Bronchial epithelial cell (primary cell): ENCODE results near the gene RGS6. TPM values are rescaled to one million over a fixed set of nuclear protein-coding genes. Genes with fewer than 3 reads are reported as not detected.

Source experiments
- DNase-seq: peaks from one replicate; pipeline ENCODE4 v3.0.0-alpha.2; 2010; ENCODE audit warnings: low read depth
- FAIRE-seq: peaks from 2 replicates; lab custom pipeline; 2011; peaks lifted over from hg19 to GRCh38; lab: Jason Lieb, UNC
- H3K27me3 ChIP-seq: 2 replicates; pipeline ENCODE4 v1.5.1; 2011; ENCODE audit warnings: low read length; ENCODE audit not compliant: control insufficient read depth, insufficient read depth
- H3K36me3 ChIP-seq: 2 replicates; pipeline ENCODE4 v1.5.1; 2011; ENCODE audit warnings: low read length; ENCODE audit not compliant: control insufficient read depth, insufficient read depth
- H3K4me3 ChIP-seq: 2 replicates; pipeline ENCODE4 v1.5.1; 2011; ENCODE audit warnings: mild to moderate bottlenecking, low read depth, low read length, control low read depth
- total RNA-seq: library from RNA; depleted of rRNA; stranded (reverse); fragments of >200 nt; gene quantifications from 2 replicates; pipeline ENCODE4 v1.2.1, GENCODE V29; 2014
- TF ChIP-seq, protein P1 (sequence below): IDR thresholded peaks from 2 replicates; pipeline ENCODE4 v1.5.1; 2011; ENCODE audit warnings: mild to moderate bottlenecking, moderate library complexity, low read length, control low read depth, inconsistent platforms; ENCODE audit not compliant: insufficient read depth, severe bottlenecking

Gene RGS6
- total RNA-seq, 1 donor from 2014 or later, result not detected

DNA sequence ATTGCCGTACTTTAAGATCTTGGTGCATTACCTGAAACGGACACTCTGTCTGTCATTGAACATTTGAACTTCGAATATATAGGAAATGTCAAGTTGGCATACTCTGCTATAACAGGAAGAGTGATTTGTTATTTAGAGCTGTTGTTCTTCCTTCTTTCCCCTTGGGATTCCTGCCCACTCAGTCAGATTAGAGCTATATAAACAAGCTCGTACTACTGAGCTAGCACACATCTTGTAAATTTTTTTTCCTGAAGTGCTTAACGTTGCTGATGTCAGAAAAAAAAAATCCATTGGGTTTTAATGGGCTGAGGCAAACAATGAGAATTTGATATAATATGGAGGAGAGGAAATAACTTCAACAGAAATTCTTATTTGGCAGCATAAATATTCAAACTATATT is 26.8 kb downstream of the RGS6 start:
- TF ChIP-seq, protein P1, sequence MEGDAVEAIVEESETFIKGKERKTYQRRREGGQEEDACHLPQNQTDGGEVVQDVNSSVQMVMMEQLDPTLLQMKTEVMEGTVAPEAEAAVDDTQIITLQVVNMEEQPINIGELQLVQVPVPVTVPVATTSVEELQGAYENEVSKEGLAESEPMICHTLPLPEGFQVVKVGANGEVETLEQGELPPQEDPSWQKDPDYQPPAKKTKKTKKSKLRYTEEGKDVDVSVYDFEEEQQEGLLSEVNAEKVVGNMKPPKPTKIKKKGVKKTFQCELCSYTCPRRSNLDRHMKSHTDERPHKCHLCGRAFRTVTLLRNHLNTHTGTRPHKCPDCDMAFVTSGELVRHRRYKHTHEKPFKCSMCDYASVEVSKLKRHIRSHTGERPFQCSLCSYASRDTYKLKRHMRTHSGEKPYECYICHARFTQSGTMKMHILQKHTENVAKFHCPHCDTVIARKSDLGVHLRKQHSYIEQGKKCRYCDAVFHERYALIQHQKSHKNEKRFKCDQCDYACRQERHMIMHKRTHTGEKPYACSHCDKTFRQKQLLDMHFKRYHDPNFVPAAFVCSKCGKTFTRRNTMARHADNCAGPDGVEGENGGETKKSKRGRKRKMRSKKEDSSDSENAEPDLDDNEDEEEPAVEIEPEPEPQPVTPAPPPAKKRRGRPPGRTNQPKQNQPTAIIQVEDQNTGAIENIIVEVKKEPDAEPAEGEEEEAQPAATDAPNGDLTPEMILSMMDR, result no peak
- no peak for DNase-seq
- no peaks in the 10 kb centered on the region for H3K36me3 ChIP-seq
- FAIRE-seq, result no peak
- no peak overlapping the region for H3K4me3 ChIP-seq
- no peaks in the 10 kb centered on the region for H3K27me3 ChIP-seq

DNA sequence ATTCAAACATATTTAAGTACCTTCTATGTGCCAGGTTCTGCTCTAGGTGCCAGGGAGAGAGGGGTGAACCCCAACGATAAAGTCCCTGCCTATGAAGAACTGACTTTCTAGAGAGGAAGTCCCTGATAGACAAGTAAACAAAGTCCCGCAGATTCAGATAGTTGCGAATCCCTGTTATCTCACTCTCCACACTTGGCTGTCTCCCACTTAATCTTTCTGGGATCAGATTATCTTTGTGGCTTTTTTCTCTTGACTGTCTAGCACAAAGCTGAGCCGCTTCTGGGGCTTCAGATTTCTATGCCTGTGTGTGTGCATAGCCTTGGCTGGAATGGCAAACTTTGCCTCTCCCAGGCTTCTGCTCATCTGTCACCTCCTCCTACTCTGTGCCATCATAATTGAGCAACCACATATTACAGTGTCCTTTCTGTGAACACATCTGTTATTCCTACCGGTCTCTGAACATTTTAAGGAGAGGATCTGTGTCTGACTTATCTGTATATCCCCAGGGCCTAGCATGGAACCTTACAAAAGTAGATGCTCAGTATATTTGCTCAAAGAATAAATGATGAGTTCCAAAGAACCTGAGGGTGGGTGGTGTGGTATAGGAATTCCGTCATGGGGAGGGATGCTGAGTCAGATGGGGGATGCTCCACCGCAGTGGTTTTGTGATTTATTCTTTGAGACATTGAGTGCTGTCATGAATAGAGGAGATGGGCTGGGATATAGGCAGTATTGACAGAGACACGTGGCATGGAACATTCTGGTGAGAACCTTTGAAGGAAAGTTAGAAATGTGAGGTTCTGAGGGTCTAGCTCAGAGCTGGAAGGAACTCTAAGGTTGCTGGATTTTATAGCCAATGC is 28.5 kb downstream of the RGS6 start:
- no peak for DNase-seq
- Histone ChIP-seq H3K4me3 (no peak overlapping the region), H3K27me3 (no peaks in the 10 kb centered on the region), H3K36me3 (no peaks in the 10 kb centered on the region)
- TF ChIP-seq, protein P1, result no peak
- FAIRE-seq, result no peak

DNA sequence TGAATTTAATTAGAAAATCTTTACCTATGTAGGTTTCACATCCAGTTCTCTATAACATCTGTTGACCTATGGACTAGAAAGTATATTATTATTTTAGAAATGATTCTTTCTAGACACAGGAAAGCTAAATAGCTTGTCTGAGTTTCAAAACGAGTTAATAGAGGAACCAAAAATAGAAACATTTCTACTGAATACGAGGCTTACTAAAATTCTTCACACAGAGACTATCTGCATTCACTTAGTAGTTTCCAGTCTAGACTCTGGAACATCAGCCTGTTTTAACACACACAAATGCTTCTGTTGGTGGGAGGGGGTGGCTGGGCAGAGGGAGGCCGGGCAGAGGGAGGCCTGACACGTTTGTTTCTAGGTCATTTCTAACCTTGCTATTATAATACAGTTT is 29.7 kb downstream of the RGS6 start:
- Histone ChIP-seq H3K27me3 (no peaks in the 10 kb centered on the region), H3K4me3 (no peak overlapping the region), H3K36me3 (no peaks in the 10 kb centered on the region)
- no peak for DNase-seq
- TF ChIP-seq, protein P1, result no peak
- no peak for FAIRE-seq

DNA sequence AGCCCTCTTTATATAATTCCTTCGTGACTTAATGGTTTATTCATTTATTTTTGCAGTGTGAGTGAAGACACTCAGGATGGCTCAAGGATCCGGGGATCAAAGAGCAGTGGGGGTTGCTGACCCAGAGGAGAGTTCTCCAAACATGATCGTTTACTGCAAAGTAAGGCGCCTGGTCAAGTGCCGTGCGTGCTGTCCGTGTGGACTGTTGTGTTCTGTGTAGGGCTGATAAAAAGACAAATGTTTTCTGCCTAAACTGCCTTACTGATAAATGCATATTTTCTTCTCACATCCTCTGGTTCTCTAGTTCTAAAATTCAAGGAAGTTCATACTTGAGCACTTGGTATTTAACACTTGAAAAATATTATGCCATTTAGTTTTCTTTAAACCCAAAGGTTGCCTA is 32.5 kb downstream of the RGS6 start:
- TF ChIP-seq, protein P1, result no peak

DNA sequence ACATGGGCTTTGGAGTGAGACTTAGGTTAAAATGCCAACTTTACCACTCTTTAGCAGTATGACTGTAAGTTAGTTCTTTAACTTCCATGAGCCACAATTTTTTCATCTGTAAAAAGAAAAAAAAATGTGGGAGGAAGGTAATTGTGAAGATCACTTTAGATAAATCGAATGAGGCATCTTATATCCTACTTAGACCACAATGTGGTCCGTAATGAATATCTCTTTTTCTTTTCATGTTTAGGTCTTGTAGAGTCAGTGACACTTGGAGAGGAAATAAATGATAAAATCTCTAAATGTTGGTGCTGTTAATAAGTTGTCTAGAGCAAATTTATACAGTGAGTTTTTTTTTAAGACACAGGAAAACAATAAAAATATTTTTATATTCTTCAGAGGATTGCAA is 34.3 kb downstream of the RGS6 start:
- Histone ChIP-seq H3K36me3 (no peaks in the 10 kb centered on the region), H3K27me3 (no peaks in the 10 kb centered on the region), H3K4me3 (no peak overlapping the region)
- FAIRE-seq (no peak), DNase-seq (no peak)
- TF ChIP-seq, protein P1, result no peak

More for the DNA sequence above, 32.5 kb downstream of the RGS6 start:
- no peak overlapping the region for H3K4me3 ChIP-seq
- DNase-seq (no peak), FAIRE-seq (no peak)
- H3K27me3 ChIP-seq, result no peaks in the 10 kb centered on the region
- H3K36me3 ChIP-seq, result no peaks in the 10 kb centered on the region

DNA sequence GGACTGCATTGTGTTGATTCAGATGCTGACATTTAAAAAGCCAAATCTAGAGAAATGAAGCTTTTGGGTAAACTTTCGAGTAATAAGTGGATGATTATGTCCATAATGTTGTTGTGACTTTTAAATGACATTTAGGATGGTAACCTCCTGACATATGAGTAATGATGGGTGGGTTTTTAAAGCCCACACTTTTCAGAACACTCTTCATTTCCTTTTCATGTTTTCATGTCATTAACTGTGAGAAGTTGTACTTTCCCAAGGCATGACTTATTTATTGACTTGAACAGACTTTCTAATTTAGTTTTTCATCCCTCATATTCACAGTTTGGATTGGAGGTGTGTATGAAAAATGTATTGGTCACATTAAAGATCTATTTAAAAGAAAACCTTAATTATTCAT is 35.5 kb downstream of the RGS6 start:
- no peaks in the 10 kb centered on the region for H3K36me3 ChIP-seq
- no peaks in the 10 kb centered on the region for H3K27me3 ChIP-seq
- FAIRE-seq, result no peak
- H3K4me3 ChIP-seq, result no peak overlapping the region
- TF ChIP-seq, protein P1, result no peak
- DNase-seq, result no peak
